HG03520 (cell line): ENCODE measurements around the gene SLC4A11.
A peak's percentile ranks its signal among the peaks of the same experiment; 100 is the strongest.
"Not testable (repeated sequence)": the region's sequence is repeated elsewhere in the genome, so short reads cannot be mapped to it uniquely, and the experiment has no call there.

Source experiments
- ATAC-seq: cut with Tn5 transposase; IDR thresholded peaks from one replicate; pipeline ENCODE4 v1.9.1; 2021; ENCODE audit warnings: mild to moderate bottlenecking, moderate library complexity; ENCODE audit not compliant: unreplicated experiment

SLC4A11 gene

DNA sequence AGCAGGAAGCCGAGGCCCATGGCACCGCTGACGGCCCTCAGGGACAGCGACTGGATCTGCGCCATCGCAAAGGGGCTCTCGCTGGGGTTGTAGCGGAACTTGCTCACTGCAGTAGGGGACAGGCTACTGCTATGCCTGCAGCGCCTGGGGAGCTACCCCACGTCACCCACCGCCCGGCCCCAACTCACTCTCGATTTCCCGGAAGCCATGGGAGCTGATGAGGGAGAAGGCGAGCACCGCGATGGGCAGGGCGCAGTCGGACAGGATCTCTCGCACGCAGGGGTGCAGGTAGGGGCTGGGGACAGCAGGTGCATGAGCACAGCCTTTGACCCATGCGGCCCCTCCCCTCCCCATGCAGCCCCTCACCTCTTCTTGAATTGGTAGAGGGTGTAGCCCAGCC, 9.8 kb downstream of the SLC4A11 start:
- ATAC-seq: no peak

DNA sequence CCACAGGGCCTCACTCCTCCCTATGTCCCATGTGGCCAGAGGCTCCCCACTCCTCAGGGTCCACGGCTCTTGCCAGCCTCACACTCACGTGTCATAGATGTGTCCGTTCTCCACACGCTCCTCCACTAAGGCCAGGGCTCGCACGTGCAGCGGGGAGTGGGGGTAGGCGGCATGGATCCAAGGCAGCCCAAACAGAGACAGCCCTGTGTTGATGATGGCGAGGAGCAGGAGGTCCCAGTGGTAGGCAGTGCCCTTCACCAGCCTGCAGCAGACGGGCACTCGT, 10.3 kb downstream of the SLC4A11 start:
- no peak for ATAC-seq

DNA sequence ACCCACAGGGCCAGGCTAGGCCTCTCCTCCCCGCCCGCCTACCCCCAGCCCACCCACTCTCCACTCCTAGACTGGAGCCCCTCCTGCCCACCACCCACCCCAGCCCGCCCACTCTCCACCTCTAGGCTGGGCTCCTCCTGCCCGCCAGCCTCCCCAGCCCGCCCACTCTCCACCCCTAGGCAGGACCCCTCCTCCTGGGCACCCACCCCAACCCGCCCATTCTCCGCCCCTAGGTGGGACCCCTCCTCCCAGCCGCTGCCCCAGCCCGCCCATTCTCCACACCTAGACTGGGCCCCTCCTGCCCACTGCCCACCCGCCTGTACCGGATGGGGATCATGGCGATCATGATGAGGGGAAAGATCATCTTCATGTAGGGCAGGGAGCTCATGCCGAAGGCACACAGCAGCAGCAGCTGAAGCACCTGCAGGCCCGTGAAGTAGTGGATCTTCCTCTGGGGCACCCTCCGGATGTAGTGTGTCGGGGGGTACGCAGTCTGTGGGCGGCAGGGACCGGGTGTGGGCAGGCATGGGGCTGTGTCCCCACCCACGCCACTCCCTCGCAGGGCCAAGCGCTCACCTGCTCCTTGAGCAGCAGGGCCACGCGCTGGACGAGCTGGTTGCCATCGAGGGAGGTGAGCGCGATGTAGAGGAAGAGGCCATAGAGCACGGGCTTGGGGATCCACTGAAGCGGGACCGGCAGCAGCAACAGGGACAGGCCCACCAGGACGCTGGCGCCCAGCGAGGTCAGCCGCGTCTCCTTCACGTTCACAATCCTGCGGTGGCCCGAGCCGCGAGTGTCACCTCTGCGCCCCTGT, 10.8 kb downstream of the SLC4A11 start:
- ATAC-seq: no peak

- ATAC-seq: no peak
These were observed 11.5 kb downstream of the SLC4A11 start for GRCh38 chr20:3227506-3227905.

GRCh38 chr20:3226864-3227263, 12.1 kb downstream of the SLC4A11 start:
- no peak for ATAC-seq

DNA sequence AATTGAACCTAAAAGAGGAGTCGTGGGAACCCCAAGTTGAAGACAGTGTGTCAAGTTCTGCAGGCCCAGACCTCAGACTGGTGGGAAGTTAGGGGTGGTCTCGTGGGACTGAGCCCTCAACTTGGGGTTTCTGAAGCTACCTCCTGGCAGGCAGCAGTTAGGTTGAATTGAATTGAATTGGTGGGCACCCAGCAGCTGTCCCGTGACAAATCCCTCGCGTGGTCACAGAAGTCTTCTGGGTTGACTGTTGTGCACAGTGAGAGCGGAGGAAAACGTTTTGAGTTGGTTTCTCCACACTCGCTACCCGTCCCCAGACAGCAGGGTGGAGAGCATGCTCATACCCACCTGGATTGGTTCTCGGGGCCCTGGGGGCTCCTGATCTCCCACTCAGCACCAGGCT, 12.9 kb downstream of the SLC4A11 start:
- no peak for ATAC-seq

- no peak for ATAC-seq
These were observed 14.1 kb downstream of the SLC4A11 start for GRCh38 chr20:3224681-3225421.

DNA sequence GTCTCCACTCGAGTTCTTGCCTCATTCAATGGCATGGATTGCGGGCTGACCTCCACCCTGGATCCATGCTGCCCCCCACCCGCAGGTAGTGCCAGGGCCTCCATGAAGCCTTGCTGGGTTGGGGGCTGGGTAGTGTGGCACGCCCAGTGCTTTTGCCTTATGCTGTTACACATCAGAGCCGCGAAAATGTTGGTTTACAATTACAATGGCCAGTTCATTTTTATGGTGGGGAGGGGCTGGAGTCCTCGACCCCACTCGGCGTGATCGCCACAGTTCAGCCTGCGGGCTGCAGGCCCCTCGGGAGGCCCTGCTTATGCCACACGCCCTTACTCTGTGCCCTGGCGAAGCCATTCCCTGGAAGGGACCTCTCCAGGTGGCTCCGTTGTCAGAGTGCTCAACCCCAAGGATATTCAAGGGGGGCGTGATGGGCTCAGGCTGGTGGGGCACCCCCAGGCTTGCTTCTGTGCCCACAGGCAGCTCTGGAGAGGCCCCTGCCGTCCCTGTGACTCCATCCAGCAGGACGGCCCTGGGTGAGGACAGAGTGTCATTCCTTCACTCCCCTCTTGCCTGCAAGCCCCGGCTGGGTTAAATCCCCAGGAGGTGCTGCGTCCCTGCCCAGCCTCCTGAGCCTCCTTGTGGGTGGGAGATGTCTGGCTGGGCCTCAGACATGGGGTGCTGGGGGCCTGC, 14.9 kb downstream of the SLC4A11 start:
- ATAC-seq: no peak

GRCh38 chr20:3223651-3223993, 15.4 kb downstream of the SLC4A11 start:
- ATAC-seq: no peak

DNA sequence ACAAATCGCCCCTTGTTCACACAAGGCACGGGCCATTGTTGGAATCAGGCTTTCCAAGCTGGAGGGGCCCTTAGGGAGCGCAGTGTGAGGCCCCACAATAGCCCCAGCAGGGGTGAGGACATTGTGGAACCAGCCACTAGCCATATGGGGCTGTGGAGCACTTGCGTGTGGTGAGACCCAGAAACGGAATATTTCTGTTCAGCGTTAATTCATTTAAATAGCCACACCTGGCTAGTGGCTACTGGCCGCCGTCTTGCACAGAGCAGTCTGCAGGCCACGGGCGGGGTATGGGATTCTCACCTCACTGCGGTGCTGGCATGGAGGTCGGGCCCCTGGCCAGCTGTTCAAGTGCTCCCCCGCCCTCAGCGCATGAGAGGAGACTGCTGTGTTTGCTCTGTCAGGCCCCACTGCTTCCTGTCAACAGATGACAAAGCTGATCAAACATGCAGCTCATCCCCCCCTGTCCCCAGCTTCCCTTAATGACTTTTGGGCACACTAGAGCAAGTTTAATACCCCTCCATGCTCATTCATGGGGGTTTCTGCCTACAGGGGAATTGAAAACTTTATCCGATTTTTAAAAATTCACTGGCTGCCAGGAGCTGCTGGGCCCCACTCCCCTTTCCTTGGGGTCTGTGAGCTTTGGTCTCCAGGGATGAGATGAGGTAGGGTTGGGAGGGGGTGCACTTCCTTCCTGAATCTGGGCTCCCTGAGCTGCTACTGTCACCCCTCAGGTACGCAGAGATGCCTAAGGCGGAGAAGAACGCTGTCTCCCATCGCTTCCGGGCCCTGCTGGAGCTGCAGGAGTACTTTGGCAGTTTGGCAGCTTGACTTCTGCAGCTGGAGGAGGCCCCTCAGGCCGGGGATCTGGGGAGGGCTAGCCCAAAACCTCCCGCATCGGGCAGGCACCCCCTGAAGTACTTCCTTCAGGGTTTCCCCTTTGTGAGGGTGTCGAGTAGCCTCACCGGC, 16.1 kb downstream of the SLC4A11 start:
- no peak for ATAC-seq

GRCh38 chr20:3221398-3222226, 17.4 kb downstream of the SLC4A11 start:
- ATAC-seq: no peak

- ATAC-seq: peak; percentile 51
These were observed 20.5 kb downstream of the SLC4A11 start for GRCh38 chr20:3218307-3218988.

GRCh38 chr20:3215359-3215917, 23.6 kb downstream of the SLC4A11 start:
- not testable (repeated sequence) for ATAC-seq

- no peak for ATAC-seq
These were observed 25.8 kb downstream of the SLC4A11 start for GRCh38 chr20:3213226-3213625.

DNA sequence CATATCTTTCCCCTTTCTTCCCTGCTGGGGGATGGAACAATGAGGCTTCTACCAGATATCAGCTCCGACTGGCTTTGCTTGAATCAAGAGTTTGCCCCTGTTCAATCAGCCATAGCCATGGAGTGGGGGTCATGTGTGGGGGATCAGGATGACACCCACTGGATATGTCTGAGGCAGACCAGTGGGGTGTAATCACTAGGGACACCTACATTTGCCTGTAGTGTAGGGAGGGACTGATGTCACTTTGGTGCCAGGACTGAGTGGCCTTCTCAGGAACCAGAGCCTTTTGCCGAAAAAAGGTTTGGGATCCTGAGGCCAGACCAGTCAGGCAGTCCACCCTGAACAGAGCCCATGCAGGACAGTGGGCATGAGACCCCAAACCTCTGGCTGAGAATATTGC, 28.6 kb downstream of the SLC4A11 start:
- ATAC-seq: no peak

- no peak for ATAC-seq
These were observed 29.1 kb downstream of the SLC4A11 start for GRCh38 chr20:3209946-3210317.

DNA sequence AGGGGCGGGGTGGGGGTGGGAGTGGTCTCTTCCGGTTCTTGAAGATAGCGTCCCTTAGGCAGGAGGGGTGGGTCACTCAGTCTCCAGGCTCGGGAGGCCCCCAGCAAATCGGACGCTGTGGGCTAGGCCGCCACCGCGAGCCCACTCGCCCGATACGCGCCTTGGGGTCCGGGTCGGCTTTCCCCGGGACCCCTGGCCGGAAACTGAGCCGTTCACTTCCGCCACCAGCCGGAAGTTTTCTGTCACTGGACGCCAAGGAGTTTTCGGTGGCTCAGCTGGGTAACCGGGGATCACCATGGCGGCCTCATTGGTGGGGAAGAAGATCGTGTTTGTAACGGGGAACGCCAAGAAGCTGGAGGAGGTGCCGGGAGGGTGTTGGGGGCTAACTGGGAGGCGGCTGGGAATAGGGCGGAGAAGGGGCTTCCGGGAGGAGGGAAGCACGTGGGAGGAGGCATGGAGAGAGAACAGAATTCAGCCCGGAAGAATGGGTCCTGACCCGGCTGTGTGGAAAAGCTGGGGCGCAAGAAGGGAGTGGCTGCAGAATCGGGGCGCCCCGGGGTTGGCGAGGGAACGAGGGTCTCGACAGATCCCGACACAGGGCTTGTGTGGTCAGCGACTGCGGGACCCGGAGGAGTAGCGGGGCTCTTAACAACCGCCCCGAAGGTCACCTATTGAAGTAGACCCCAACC, 29.6 kb downstream of the SLC4A11 start, which contains the start of gene ITPA:
Gene ITPA, plus strand, starts transcription at position 242 of the 689 bp plus-strand sequence. Its CDS starts 54 bp downstream, at position 296.
- no peak for ATAC-seq

GRCh38 chr20:3208786-3209256, 30.2 kb downstream of the SLC4A11 start:
- no peak for ATAC-seq
